MM.1S (cell line): Measurements from ENCODE around the gene ATG10.

ENCODE experiments used
- EZH2 ChIP-seq: fragments of 300-600 bp; sonication (generic); optimal IDR thresholded peaks from 2 replicates; pipeline ENCODE3; 2017; ENCODE audit warnings: low read depth, mild to moderate bottlenecking, antibody characterized with exemption, low read length, mixed read lengths
- EZH2phosphoT487 ChIP-seq: fragments of 300-600 bp; sonication (generic); IDR thresholded peaks from 2 replicates; pipeline ENCODE4 v1.6.1; 2018; ENCODE audit warnings: antibody characterized with exemption, low read length
- TF ChIP-seq, protein P1 (sequence below): fragments of 300-600 bp; sonication (generic); IDR thresholded peaks from 2 replicates; pipeline ENCODE4 v1.5.1; 2016; ENCODE audit warnings: antibody characterized with exemption, low read length, mixed read lengths

DNA sequence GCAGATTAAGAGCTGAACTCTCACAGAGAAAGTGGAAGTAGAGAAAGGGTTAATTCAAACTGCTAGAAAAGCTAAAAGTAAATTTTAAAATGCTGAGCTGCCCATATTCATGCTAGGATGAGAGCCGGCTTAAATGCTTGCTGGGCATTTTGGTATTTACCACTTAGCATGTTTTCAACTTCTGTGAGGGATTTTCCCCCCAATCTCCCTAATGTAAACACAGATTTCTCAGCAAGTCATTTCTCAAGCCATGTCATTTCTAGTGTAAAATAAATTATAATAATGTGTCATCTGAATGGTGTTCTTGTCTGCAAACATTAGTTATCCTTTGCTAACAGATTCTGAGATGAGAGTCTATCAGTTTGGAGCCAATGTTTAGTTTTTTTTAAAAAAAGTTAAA lies 284.0 kb downstream of the ATG10 start:
- TF ChIP-seq EZH2 (no peak), EZH2phosphoT487 (no peak)
- TF ChIP-seq, protein P1, sequence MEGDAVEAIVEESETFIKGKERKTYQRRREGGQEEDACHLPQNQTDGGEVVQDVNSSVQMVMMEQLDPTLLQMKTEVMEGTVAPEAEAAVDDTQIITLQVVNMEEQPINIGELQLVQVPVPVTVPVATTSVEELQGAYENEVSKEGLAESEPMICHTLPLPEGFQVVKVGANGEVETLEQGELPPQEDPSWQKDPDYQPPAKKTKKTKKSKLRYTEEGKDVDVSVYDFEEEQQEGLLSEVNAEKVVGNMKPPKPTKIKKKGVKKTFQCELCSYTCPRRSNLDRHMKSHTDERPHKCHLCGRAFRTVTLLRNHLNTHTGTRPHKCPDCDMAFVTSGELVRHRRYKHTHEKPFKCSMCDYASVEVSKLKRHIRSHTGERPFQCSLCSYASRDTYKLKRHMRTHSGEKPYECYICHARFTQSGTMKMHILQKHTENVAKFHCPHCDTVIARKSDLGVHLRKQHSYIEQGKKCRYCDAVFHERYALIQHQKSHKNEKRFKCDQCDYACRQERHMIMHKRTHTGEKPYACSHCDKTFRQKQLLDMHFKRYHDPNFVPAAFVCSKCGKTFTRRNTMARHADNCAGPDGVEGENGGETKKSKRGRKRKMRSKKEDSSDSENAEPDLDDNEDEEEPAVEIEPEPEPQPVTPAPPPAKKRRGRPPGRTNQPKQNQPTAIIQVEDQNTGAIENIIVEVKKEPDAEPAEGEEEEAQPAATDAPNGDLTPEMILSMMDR = no peak
